Measurements from ENCODE around the gene TMEM168.

DNA sequence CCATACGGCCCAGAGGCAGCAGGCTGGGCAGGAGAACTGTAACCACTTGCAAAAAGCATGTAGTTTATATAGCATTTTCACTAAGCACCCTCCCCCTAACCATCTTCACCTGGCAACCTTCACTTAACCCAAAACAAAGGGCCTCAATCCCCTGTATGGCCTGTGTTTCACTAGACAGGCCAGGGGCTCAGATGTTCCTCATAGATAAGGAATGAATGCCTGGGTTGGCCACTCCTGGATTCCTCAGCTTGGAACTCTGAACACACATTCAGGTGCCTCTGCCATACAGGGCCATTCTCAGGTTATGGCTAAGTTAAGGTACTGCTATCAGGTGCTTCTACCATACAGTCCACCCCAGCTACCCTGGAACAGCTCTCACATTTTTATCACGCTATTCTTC is 10.3 kb upstream of the TMEM168 start:
- no peak for TF ChIP-seq POLR2AphosphoS5 (IDR thresholded peaks at IDR 0.05)
- no peak for TF ChIP-seq POLR2A (IDR thresholded peaks at IDR 0.05)
